Caki2 (cell line): ENCODE data around the gene OSTF1. TPM values are rescaled to one million over a fixed set of nuclear protein-coding genes. Genes with fewer than 3 reads are reported as not detected.

Source experiments
- DNase-seq: peaks from one replicate; pipeline ENCODE4 v3.0.0-alpha.2; 2015; ENCODE audit warnings: low read depth
- in situ Hi-C: cut with HindIII; loops from 2 replicates; pipeline ENCODE4 v1.10.0; 2016; ENCODE audit warnings: low sequenced_read_pairs, low pct_unique_long_range_greater_than_20kb, mixed read lengths
- total RNA-seq: library from RNA; depleted of rRNA; stranded (reverse); fragments of >200 nt; shearing (Covaris generic); gene quantifications from 2 replicates; pipeline ENCODE4 v1.2.3, GENCODE V29; 2014; ENCODE audit warnings: low replicate concordance

The OSTF1 gene
- total RNA-seq, 1 experiment from 2014 or later = 12.4 TPM

GRCh38 chr9:75109210-75109839, 21.0 kb downstream of the OSTF1 start:
- DNase-seq = no peak
- in situ Hi-C loops = no loop called here

DNA sequence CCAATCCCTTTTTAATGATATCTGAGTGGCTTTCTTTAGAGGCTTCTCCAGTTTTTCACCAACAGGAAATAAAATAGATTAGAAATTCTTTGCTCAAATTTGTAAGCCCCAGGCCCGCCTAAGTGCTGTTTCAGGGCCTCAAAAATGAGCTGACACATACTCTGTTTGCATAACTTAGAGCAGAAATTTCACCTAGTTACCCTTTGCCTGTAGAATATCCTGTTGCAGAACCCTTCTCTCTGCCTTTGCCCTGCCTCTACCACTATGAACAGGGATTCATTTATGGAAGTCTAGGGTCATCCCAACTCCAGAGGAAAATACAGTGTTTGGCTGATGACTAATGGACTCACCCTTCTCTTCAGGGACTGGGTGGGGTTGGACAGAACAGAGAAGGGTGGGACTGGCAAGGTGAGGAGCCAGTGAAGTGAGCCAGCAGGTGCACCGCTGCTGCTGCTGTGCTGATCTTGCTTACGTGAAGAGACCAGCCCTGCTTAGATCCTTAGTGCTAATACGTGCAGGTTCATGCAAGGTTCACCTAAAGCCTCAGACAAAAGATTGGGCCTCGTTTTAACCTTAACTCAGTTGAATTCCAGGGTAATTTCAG, 22.8 kb downstream of the OSTF1 start:
- in situ Hi-C loops = no loop called here
- DNase-seq = no peak

GRCh38 chr9:75112789-75113188, 24.5 kb downstream of the OSTF1 start:
- in situ Hi-C loops = no loop called here

GRCh38 chr9:75116306-75116705, 28.0 kb downstream of the OSTF1 start:
- DNase-seq = no peak
- in situ Hi-C loops = no loop called here

More at GRCh38 chr9:75112789-75113188, 24.5 kb downstream of the OSTF1 start:
- DNase-seq = no peak

DNA sequence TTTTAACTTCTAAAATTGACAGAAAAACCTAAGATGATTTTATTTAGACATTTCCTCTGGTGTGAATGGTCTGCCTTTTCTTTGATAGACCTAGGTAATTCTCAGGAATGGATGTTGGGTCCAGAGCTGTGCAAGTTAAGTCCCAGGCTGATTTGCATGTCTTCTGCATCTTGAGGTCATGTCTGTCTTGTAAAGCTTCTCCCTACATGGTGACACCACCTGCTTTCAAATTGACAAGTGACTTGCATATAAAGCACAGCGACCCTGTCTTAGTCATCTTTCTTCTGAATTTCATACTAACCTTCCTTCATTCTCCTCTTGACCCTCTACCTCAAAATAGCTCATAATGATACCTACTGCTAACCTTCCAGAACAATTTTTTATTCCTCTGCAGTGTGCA, 29.2 kb downstream of the OSTF1 start:
- DNase-seq = no peak
- in situ Hi-C loops = no loop called here

GRCh38 chr9:75120686-75121085, 32.4 kb downstream of the OSTF1 start:
- no peak for DNase-seq
- in situ Hi-C loops = no loop called here

DNA sequence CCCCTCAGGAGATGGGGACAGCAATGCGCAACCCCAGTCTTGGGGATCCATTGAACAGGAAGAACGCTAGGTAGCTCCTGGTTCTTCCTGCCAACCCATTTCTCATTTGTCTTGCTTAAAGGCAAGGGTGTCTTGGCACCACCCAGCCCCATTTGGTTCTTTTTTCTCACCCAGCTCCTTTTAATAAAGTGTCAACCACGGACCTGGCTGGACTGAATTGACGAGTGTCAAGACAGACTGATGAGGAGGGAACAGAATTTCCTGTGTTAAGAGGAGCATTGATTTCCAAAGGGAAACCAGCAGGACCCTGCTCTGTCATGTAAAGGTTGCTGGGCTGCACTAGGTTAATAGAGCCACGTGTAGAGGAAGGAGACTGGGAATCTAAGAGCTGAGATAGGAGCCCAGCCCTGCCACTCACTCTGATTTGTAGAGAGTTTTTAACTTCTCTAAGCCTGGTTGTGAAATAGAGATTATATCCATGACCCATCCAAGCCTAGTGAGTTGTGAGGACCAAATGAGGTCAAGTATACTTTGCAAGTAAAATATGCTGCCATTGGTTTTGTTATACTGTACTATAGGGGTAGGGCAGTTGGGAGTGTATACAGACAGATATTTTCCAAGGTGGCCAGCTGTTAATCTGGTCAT, 33.7 kb downstream of the OSTF1 start:
- no peak for DNase-seq
- in situ Hi-C loops = no loop called here

DNA sequence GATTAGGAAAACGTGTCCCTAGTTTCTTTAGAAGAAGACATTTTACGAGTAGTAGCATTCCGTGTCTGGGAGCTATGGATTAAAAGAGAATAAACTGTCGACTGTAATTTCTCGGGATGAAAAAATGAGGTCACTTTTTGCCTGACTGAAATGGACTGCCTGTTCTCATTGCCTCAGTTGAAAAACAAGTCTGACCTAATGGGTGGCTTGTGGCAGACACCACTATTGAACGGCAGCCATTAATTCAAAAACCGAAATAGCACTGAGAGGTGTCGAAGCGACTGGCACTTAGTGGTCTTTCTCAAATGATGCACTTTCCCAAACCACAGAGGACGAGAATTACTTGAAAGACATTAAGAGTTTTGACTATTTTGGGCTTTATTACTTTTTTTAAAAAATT, 35.4 kb downstream of the OSTF1 start:
- in situ Hi-C loops = no loop called here
- DNase-seq = no peak

- in situ Hi-C loops = no loop called here
- DNase-seq = no peak
Measured at GRCh38 chr9:75128535-75128934, 40.2 kb downstream of the OSTF1 start.

DNA sequence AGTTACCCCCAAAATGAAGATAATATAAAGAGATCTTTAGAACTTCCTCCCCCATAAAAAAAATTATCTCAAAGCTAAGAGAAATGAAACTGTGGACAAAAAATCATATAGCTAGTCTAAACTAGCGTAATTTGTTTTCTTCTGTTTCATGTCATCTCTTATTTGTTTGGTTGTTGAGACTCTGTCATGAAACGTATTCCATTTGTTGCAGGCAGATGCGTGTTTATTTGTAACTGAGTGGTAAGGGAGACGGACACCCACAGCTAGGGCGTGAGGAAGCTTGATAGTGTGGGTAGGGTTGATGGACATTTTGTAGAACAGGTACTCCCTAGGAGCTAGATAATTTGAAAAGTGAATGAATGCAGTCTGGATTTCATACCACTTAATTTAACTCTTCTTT, 41.9 kb downstream of the OSTF1 start:
- in situ Hi-C loops = no loop called here
- DNase-seq = no peak

GRCh38 chr9:75130621-75131230, 42.4 kb downstream of the OSTF1 start:
- DNase-seq = no peak
- in situ Hi-C loops = no loop called here

DNA sequence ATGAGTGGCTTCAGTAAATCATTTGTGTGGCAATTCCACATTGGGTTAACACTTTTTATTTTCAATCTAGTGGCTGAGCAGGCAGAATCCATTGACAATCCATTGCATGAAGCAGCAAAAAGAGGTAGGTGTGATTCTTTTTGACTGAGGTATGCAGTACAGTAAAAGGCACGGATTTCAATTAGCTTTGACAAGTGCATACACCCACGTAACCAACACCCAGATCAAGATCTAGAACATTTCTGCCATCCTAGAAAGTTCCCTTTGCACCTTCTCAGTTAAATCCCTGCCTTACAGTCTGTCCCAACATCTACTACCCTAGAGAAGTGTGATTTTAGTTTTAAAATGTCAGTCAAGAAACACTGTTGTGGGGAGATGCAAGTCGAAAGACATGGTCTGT, 43.4 kb downstream of the OSTF1 start:
- in situ Hi-C loops = no loop called here
- DNase-seq = no peak

- in situ Hi-C loops = no loop called here
Measured at GRCh38 chr9:75132244-75132643, 43.9 kb downstream of the OSTF1 start.

GRCh38 chr9:75133396-75133795, 45.1 kb downstream of the OSTF1 start:
- in situ Hi-C loops = no loop called here
- DNase-seq = no peak

More at GRCh38 chr9:75132244-75132643, 43.9 kb downstream of the OSTF1 start:
- no peak for DNase-seq

DNA sequence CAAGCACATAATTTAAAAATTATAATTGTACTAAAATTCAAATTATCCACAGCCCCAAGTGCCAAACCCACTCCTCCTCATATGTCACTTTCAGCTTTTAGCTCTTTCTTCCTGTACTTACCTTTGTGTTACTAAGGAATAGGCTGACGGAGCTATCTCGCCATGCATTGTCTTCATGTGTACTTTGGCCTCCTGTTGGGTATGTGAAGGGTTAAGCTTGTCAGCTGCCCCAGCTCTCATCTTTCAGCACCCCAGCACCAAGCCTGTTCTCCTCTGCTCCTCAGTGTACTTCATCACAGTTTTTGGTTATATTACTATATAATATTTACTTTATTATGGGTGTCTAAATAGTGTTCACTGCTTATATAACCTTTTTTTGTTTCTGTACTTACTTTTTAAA, 46.2 kb downstream of the OSTF1 start:
- in situ Hi-C loops = no loop called here
- DNase-seq = no peak

DNA sequence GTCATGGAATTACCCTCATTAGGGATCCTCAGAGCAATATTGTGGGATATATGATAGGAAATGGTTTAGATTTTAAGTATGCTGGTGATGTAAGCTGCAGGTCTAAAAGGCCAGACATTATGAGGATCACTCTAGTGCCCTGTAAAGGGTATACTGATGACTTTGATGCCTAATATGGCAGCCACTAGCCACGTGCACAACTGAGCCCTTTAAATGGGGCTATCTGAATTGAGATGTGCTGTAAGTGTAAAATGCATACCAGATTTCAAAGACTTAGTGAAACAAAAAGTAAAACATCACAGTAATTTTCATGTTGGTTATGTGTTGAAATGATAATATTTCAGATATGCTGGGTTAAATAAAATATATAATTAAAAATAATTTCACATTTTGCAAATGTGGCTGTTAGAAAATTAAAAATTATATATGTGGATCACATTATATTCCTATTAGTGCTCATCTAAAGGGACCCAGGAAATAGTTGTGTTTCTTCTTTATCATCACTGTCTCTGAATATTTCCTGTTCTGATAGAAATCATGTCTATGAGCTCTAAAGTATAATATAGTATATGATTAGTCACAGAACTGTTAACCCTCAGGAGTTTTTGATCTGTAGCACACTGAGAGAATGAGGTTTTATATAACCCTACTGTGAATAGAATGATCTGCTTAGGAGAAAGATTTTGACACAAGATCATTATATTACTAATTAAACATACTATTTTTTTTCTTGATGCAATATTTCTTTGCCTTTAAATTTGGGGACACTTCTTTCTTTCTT, 50.1 kb downstream of the OSTF1 start:
- DNase-seq = no peak
- in situ Hi-C loops = no loop called here

DNA sequence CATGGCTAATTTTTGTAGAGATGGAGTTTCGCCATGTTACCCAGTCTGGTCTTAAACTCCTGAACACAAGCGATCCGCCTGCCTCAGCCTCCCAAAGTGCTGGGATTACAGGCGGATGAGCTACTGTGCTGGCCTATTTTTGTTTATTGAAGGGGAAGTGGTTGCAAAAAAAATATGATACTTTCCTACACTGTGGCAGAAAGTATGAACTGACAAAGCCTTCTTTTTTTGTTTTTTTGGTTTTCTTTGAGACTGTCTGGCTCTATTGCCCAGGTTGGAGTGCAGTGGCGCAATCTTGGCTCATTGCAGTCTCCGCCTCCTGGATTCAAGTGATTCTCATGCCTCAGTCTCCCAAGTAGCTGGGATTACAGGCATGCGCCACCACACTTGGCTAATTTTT, 50.9 kb downstream of the OSTF1 start:
- in situ Hi-C loops = no loop called here
- DNase-seq = no peak

GRCh38 chr9:75140261-75140660, 51.9 kb downstream of the OSTF1 start:
- in situ Hi-C loops = no loop called here
- DNase-seq = no peak

DNA sequence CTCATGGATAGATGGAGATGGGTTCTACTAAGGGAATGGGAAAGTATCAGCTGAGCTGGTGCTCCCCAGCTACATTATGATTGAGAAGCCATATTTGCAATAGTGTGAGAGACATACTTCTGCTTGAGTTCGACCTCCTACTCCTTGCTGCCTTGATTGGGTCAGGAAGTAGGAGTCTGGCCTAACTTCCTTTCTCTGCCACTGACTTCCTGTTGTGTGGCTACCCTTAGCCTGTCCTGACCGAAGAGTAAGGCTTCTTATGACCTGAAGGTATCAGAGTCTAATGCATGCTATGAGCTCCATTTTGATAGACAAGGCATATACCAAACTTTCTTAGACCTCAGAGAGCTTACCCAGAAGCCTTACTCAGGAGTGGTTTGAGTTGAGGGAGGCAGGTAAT, 53.9 kb downstream of the OSTF1 start:
- in situ Hi-C loops = no loop called here
- no peak for DNase-seq
